Fibroblast of pulmonary artery (primary cell): ENCODE data around the gene DNAJC5G.
"Not testable (repeated sequence)": the region's sequence is repeated elsewhere in the genome, so short reads cannot be mapped to it uniquely, and the experiment has no call there.

Experiments
- DNase-seq: peaks from one replicate; pipeline ENCODE4 v3.0.0-alpha.2; 2010; ENCODE audit warnings: low read depth
- H3K4me3 ChIP-seq: replicated peaks from 2 replicates; pipeline ENCODE4 v1.5.1; 2011; ENCODE audit warnings: low read depth, mild to moderate bottlenecking, control low read depth, low read length, moderate library complexity
- CTCF ChIP-seq: IDR thresholded peaks from 2 replicates; pipeline ENCODE4 v1.5.1; 2011; ENCODE audit warnings: mild to moderate bottlenecking, control low read depth, low read length, inconsistent platforms; ENCODE audit errors: missing control alignments

The DNAJC5G gene

GRCh38 chr2:27291865-27292264, 16.6 kb downstream of the DNAJC5G start:
- no peak for DNase-seq
- no peak for TF ChIP-seq CTCF
- H3K4me3 ChIP-seq, result no peak overlapping the region

- DNase-seq, result no peak
- H3K4me3 ChIP-seq, result no peak overlapping the region
- no peak for TF ChIP-seq CTCF
These were observed 19.7 kb downstream of the DNAJC5G start for GRCh38 chr2:27294928-27295327.

GRCh38 chr2:27296481-27296880, 21.2 kb downstream of the DNAJC5G start:
- TF ChIP-seq CTCF, result no peak
- no peak overlapping the region for H3K4me3 ChIP-seq
- peak; percentile 28 for DNase-seq

- no peak for DNase-seq
- TF ChIP-seq CTCF, result no peak
- no peak overlapping the region for H3K4me3 ChIP-seq
These were observed 22.0 kb downstream of the DNAJC5G start for GRCh38 chr2:27297195-27297594.

GRCh38 chr2:27298391-27299080, 23.3 kb downstream of the DNAJC5G start:
- DNase-seq, result peak; percentile 38
- no peak for TF ChIP-seq CTCF

GRCh38 chr2:27300606-27301005, 25.4 kb downstream of the DNAJC5G start:
- not testable (repeated sequence) for H3K4me3 ChIP-seq, DNase-seq

More at GRCh38 chr2:27298391-27299080, 23.3 kb downstream of the DNAJC5G start:
- no peak overlapping the region for H3K4me3 ChIP-seq

GRCh38 chr2:27303093-27304025, 28.1 kb downstream of the DNAJC5G start:
- no peak overlapping the region for H3K4me3 ChIP-seq
- DNase-seq, result peak; percentile 80

More at GRCh38 chr2:27303093-27304025, 28.1 kb downstream of the DNAJC5G start:
- peak; percentile 84 for TF ChIP-seq CTCF
